ENCODE results near the gene SPATS2.

The SPATS2 gene

DNA sequence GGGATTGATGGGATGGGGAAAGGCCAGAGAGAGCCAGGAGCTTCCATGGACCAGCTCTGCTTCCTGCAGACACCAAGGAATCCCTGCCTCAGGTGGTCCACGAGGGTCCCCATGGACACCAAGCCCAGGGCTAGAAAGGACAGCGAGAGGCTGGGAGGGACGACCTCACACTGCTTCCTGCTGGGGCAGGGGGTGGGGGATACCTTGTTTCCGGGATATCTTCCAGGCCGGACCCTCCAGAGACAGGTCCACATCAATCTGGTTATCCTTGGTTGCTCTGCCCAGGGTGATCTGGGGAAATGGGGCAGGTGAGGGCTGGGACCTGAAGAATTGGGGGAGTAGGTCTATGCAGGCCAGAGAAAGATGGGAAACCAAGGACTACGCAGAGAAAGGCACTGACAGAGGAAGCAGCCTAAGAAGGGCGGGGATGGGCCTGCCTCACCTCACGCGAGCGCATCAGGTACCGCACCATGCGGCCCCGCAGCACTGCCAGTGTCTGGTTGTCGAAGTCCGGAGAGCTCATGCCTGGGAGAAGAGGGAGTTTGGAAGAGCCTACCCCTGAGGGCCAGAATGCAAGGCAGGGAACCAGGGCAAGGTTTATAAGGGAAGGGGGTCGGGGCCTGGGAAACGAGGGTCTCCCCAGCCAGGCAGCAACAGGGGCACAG is 191.9 kb downstream of the SPATS2 start:
- DNase-seq = no peak

DNA sequence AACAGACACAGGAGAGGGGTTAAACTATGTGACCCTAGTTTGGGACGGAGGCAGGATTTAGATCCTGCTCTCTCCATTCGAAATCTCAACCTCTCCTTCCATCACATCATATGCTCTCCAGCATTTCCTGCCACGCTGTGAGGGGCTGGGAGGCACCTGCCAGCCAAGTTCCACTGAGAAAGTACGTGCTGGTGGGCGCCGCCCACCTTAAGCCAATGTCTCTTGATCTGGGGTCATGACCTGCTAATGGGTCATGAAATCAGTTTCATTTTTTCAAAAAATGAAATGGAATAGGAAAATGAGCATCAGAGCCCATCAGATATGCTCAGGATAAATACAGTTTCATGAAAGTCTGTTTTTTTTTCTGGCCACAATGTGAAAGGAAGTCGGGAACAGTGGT is 193.4 kb downstream of the SPATS2 start:
- DNase-seq = no peak

DNA sequence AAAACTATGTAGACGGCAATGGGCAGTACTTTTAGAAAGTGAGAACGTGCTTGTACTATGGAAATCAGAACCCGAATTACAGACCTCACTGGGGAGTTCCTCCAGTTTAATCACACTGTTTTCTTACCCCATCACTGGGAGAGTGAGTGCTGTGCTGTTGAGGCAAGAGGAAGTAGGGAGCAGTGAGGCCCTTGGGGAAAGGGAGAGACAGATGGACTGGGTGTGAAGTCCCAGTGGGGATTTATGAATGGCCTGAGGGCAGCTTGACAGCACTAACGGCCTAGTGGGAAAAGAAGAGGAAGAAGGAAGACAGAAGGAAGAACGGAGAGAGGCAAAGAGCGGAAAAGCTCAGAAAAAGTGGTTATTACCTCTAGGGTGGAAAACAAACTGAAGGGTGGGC is 195.0 kb downstream of the SPATS2 start:
- no peak for DNase-seq

DNA sequence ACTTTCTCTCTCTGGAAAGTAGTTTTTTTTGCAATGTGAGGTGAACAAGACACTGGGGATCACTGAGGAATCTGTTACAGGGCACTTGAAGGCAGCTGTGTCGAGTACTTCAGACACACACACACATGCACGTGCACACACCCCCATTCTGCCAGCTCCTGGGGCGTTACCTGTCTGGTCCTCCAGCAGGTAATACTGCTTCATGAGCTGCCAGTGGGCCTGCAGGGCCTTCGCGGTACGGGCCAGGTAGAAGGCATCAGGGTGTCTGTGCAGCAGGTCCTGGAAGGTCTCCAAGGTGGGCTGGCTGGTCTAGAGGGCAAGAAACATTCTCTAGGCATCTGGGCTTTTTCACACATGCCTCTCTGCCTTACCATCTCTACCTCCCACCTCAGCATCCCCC is 195.6 kb downstream of the SPATS2 start:
- no peak for DNase-seq

DNA sequence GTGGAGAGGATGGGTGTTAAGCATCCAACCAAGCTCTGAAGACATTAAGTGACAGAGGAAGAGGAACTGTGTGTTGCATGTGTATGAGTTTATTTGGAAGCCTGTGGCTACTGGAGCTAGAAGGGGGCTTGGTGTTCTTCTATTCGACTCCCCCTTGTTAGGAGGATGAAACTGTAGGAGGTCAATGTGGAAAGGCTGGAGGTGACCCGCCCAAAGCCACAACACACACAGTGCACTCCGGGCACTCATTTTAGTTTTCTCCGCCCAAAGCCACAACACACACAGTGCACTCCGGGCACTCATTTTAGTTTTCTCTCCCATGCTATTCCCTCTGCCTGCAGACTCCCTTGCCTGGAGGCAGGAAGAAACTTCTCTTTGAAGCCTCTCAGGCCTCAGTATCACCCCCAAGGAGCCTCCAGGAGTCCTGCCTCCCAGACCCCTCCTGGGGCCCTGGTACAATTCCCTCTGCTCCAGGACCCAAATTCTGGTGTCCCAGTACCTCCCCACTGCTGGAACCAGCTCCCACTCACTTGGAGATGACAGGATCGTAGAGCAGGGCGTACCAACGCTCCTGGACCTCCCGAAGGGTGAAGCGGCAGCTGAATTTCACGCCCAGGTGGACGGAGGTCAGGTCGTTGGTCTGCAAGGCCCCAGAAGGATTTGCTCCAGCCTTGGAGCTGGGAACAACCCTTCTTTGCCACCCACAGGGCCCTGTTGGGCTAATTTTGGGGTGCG is 196.9 kb downstream of the SPATS2 start:
- DNase-seq = no peak

DNA sequence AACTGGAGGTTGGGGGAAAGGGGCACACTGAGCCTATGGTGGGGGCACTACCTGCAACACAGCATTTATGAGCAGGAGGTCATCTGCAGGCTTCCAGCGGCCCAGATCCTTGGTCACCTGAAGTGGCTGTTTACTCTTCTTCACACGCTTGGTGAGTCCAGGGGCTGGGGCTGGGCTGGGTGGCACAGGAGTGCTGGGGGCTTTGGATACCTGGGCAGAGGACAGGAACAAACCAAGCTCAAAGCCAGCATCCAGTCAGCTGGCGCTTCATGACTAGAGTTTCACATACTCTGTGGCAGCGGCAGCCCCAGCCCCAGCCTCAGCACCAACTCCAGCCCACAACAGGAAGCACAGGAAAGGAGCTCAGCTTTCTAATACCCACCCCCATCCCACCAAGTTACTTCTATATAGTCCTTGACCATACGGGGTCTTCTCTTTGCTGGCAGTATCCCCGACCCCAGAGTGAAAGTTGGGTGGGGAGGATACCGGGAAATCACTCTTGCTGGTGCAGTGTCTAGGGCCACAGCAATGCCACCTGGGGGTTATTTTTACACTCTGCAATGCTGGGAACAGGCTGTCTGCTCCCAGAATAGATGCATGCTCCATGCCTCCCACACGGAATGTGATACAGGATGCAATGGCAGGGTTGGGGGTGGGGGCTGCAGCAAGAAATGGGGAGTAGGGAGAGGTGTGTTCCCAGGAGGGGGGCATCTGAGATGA is 197.6 kb downstream of the SPATS2 start:
- DNase-seq = no peak

DNA sequence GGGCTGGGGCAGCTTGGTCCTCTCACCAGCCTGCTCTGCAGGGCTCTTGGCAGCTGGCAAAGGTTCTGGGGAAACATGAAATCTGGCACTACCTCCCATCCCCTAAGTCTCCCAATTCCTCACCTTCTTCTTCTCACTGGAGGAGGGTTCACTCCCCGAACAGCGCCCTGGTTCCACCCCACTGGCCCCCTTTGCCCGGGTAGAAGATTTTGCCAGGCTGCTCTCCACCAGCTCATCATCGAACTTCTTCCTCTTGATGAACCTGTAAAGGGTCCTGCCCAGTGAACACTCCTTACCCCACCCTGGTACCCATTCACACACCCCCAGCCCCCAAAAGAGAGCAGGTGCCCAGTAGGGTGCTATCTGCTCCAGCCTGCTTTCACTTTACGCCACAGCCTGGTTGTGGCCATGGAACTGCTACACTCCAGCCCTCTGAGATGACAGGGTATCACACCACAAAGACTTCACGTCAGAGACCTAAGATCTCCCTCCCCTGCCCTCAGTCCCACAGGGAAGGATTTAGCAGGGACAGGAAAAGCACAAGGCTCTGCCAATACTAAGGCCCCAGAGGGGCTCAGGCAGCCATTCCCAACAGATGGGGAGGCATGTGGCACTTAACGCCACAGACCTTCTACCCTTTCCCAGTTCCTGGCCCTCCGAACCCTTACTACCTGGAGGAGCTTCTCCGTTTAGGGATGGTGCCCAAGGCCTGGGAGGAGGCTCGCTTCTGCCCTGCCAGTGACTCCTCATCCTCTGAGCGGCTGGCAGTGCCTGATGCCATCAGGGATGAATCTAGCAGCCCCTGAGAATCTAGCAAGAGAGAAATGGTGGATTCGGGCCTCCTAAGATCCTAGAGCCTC is 198.4 kb downstream of the SPATS2 start:
- no peak for DNase-seq

DNA sequence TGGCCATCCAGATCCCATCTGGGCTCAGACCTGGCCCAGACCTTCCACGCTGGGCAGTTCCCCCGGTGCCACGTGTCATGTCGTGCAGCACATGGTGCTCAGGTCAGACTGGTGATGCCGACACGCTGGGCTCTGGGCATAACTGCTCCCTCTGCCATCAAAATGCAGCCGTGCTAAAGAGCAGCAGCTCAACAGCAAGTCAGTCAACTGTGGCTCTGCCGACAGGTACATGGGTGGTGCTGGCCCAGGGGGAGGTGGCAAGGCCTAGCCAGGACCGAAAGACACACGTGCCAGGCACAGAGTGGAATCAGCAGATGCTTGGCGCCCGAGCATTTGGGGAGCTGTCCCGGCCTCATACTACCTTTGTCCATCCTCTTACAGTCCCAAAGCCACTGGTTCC is 199.1 kb downstream of the SPATS2 start:
- no peak for DNase-seq

DNA sequence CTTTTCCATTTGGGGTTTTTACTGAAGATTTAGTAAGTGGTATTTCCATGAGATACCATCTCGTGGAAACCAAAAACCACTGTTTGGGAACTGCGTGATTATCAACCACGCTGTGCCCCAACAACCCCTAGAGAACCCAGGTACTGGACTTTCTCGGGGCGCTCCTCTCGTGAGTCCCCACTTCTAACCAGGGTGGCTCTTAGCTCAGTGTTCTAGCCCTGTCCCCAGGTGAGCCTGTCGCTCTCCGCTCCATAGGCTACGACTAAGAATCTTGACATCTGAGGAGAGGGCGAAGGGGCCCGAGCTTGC is 200.0 kb downstream of the SPATS2 start:
- no peak for DNase-seq

DNA sequence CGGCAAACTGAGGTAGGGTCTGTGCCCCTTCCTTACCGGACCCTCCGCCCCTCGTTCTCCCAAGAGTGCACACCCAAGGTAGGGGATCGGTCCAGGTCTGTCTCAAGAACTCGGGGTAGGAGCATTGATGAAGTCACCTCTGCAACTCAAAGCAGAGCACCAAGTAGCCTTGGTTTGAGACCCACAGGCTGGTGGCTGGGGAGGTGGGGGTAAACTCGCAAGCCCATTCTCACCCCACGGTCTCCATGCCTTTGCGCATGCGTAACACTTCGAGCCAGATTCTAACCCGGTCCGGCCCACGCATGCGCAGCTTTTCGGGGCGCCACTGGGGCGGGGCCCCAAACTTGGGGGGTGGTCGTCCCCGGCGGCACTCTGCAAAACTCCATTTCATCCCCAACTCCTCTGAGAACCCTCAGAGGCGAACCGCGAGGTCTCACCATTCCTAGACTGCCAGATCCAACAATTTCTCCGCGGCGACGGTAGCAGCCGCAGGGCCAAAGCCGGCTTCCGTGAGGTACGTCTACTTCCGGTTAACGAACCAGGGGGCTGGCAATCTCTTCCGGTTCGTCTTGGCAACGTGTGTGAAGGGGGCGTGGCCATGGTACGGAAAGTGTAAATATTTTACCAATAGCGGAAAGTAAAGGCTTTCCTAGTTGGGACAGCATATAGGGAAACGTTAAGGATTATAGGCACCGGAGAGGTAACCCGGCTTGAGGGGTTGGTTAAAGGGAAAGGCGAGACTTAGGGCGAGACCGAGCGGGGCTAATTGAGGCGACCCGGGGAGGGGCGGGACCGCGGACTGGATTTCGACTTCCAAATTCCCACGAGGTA is 200.6 kb downstream of the SPATS2 start, which contains the start of gene MCRS1:
TSS of gene MCRS1 (minus strand) at position 532 of the 831 bp plus-strand sequence. CDS start 1,411 bp downstream, outside the sequence.
- no peak for DNase-seq

DNA sequence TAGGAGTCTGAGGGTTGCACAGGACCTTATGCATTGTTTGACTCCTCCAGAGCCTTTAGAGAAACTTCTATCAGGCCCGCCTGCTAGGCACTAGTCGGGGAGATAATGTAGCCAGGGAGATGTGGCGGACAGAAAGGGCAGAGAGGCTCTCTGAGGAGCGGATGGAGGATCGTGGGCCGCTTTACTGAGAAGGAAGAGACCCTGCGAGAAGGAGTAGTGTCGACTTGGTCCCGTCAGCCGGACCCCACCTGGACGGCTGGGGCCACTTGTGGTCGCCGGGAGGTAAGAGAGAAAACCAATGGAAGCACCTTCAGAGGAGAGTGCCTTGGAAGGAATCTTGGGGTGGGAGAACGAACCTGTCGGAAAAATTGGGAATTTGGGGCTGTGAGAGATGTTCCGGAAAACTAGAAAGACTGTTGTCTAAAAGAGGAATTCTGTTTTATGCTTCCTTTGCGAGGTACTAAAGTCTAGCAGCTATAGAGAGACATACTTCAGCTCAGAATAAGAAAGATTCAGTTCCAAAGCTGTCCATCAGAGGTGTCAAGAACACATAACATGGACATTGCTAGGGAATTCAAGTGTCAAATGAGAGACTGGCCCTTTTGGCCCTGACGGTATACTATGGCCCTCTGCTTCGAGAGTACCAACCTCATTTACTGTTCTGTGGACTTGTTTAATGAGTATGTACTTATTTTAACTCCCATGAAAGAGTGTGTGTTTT is 201.3 kb downstream of the SPATS2 start:
- no peak for DNase-seq

Data from cortex of kidney (tissue), 1 donor.